LNCAP (cell line): ENCODE results near the gene ECHS1.

ENCODE experiments used
- CTCF ChIP-seq: fragments of 450-650 bp; IDR thresholded peaks from 2 replicates; pipeline ENCODE4 v1.5.1; 2017; ENCODE audit warnings: mild to moderate bottlenecking

The ECHS1 gene

GRCh38 chr10:133326745-133327650, 46.2 kb downstream of the ECHS1 start:
- TF ChIP-seq CTCF, result no peak

GRCh38 chr10:133326223-133326551, 47.0 kb downstream of the ECHS1 start:
- TF ChIP-seq CTCF, result no peak

- TF ChIP-seq CTCF, result no peak
Observed at GRCh38 chr10:133325440-133326222, 47.5 kb downstream of the ECHS1 start.

DNA sequence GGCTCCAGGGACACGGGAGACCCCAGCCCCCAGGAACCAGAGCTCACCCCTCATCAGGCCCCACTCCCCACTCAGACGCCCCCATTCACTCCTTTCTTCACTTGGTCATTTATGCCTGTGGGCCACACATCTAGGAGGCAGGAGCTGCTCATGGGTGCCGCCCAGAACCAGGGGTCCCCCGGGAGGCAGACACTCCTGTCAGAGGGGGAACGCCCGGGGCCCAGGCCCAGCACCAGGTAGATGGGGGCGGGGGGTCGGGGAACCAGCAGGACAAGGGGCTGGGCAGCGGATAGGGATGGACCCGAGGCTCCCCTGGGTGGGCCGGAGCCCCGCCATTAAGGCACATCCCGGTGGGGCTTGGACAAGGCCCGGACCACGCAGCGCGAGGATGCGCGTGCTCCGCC, 48.3 kb downstream of the ECHS1 start:
- no peak for TF ChIP-seq CTCF

- no peak for TF ChIP-seq CTCF
Observed at GRCh38 chr10:133324198-133324792, 48.9 kb downstream of the ECHS1 start.

DNA sequence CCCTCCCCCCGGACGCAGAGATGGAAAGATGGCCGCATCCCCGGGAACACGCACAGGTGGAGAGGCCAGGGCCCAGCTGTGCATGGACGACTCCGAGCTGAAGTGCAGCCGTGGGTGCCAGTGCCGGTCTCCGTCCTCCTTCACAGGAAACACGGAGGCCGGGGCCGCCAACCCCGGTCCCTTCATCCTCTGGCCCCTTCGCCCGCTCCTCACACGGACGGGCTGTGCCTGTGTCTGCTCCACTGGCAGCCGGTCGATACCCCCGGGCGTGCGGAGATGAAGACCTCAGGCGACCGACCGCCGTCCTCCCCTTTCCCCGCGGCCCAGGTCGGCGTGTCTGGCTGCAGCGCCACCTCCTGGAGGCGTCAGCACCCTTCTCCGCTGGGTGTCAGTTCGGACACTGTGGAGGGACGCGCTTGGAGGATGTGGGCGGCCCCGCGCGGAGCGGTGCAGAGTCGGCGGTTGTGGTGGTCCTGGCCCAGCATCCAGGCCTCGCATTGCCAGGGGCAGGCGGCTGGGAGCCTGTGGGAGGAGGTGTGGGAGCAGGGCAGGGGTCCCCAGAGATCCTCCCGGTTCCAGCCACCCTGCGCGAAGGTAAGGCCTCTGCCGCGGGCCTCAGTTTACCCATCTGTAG, 54.5 kb downstream of the ECHS1 start:
- peak; percentile 80 for TF ChIP-seq CTCF

GRCh38 chr10:133316732-133317131, 56.4 kb downstream of the ECHS1 start:
- TF ChIP-seq CTCF, result no peak
